ACC112 (cell line): ENCODE results near the gene OTUD7B.

Experiments used
- H2AFZ ChIP-seq: fragments of 200-600 bp; sonication (generic); one replicate; pipeline ENCODE4 v1.6.0; 2017; ENCODE audit warnings: antibody characterized with exemption, low read length; ENCODE audit not compliant: unreplicated experiment
- H3K27ac ChIP-seq: fragments of 200-600 bp; sonication (generic); 2 replicates; pipeline ENCODE4 v1.5.1; 2014; ENCODE audit warnings: low read depth, mild to moderate bottlenecking, antibody characterized with exemption, low read length, moderate library complexity
- H3K27me3 ChIP-seq: fragments of 200-600 bp; sonication (generic); 2 replicates; pipeline ENCODE4 v1.6.1; 2014; ENCODE audit warnings: mild to moderate bottlenecking, antibody characterized with exemption, low read length, moderate library complexity, mixed read lengths; ENCODE audit not compliant: insufficient read depth
- H3K36me3 ChIP-seq: fragments of 200-600 bp; sonication (generic); 2 replicates; pipeline ENCODE4 v1.6.1; 2016; ENCODE audit warnings: mild to moderate bottlenecking, antibody characterized with exemption, low read length, moderate library complexity, mixed read lengths; ENCODE audit not compliant: insufficient read depth
- H3K4me1 ChIP-seq: fragments of 200-600 bp; sonication (generic); one replicate; pipeline ENCODE4 v1.6.1; 2016; ENCODE audit warnings: low read length, mixed read lengths; ENCODE audit not compliant: insufficient read depth, unreplicated experiment, control insufficient read depth
- H3K4me3 ChIP-seq: fragments of 200-600 bp; sonication (generic); 2 replicates; pipeline ENCODE4 v1.5.1; 2014; ENCODE audit warnings: mild to moderate bottlenecking, low read depth, low read length
- H3K79me2 ChIP-seq: fragments of 200-600 bp; sonication (generic); one replicate; pipeline ENCODE4 v1.6.0; 2016; ENCODE audit warnings: low read length; ENCODE audit not compliant: control insufficient read depth, unreplicated experiment, insufficient read depth

OTUD7B gene

GRCh38 chr1:149899460-149900284, 110.9 kb downstream of the OTUD7B start, which contains the start of gene BOLA1:
Gene BOLA1 (plus strand): TSS chr1:149899568. CDS start chr1:149900060, 492 bp downstream.
- peak within 1 kb of the TSS; percentile 84 for H2AFZ ChIP-seq
- peak within 1 kb of the TSS; percentile 79 for H3K4me3 ChIP-seq
- peaks cover 13% of the 10 kb centered on the region for H3K4me1 ChIP-seq
- H3K27me3 ChIP-seq, result no peaks in the 10 kb centered on the region
- peaks cover 14% of the 10 kb centered on the region for H3K79me2 ChIP-seq
- H3K27ac ChIP-seq, result peak within 1 kb of the TSS; percentile 83
- no peaks in the 10 kb centered on the region for H3K36me3 ChIP-seq

GRCh38 chr1:149896575-149896974, 114.0 kb downstream of the OTUD7B start:
- Histone ChIP-seq H3K27ac (no peak overlapping the region), H3K79me2 (peaks cover 13% of the 10 kb centered on the region), H3K36me3 (no peaks in the 10 kb centered on the region), H3K4me1 (peaks cover 13% of the 10 kb centered on the region), H3K4me3 (no peak overlapping the region), H3K27me3 (no peaks in the 10 kb centered on the region), H2AFZ (no peak overlapping the region)

GRCh38 chr1:149888999-149889289, 121.6 kb downstream of the OTUD7B start:
- Histone ChIP-seq H3K4me3 (peak overlapping the region; percentile 92), H3K4me1 (peaks cover 13% of the 10 kb centered on the region), H3K27ac (peak overlapping the region; percentile 98), H3K36me3 (no peaks in the 10 kb centered on the region), H3K27me3 (no peaks in the 10 kb centered on the region), H3K79me2 (peaks cover 22% of the 10 kb centered on the region), H2AFZ (peak overlapping the region; percentile 10)

GRCh38 chr1:149888247-149888998, 122.1 kb downstream of the OTUD7B start:
- H3K4me1 ChIP-seq, result peaks cover 14% of the 10 kb centered on the region
- H3K36me3 ChIP-seq, result no peaks in the 10 kb centered on the region
- H3K4me3 ChIP-seq, result peak overlapping the region; percentile 92
- no peaks in the 10 kb centered on the region for H3K27me3 ChIP-seq
- peaks cover 27% of the 10 kb centered on the region for H3K79me2 ChIP-seq
- peak overlapping the region; percentile 98 for H3K27ac ChIP-seq
- H2AFZ ChIP-seq, result peak overlapping the region; percentile 67
